Measurements from ENCODE around the gene MEGF11.

Gene MEGF11

DNA sequence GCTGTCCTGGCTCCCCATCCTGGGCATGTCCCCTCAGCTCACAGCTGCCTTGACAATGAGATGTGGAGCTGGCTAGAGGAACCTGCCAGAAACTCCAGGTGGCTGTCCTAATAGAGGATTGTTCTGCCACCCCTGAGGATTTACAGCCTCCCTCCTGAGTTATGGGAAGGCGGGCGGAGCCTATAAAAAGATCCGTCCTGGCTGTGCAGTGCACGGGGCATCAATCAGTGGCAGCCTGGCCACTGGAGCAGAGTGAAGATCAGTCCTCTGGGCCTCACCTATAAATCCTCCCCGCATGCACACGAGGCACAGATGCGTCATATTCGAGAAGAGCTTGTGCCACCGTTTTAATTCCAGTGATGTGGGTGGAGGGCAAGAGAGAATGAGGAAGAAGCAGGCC is 90.0 kb downstream of the MEGF11 start:
- H3K4me3 ChIP-seq (ENCODE audit: low read length) = no peak overlapping the region
- TF ChIP-seq CTCF (conservative IDR thresholded peaks at IDR 0.05; ENCODE audit: low read length) = no peak
- no peak for DNase-seq (ENCODE audit: low read depth)

GRCh38 chr15:66162286-66162685 is 91.3 kb downstream of the MEGF11 start:
- no peak overlapping the region for H3K4me3 ChIP-seq (ENCODE audit: low read length)
- TF ChIP-seq CTCF (conservative IDR thresholded peaks at IDR 0.05; ENCODE audit: low read length) = no peak
- no peak for DNase-seq (ENCODE audit: low read depth)

DNA sequence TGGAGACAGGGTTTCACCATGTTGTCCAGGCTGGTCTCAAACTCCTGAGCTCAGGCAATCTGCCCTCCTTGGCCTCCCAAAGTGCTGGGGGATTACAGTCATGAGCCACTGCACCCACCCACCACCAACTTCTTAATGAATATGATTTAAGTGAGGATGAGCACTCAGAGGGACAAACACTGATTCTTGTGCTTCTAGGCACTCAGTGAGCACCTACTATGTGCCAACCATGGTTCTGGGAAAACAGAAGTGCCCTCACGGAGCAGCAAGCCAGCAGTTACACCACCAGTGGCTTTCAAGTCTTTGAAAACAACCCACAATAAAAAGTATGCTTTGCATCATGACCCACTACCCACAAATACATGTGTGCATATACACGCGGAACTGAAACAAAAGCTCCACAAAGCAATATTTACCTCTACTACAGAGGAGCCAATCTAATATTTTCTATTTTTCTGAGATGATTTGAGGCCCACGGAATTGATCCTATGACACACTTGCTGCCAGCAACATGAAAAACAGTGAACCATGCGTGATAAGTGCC is 91.9 kb downstream of the MEGF11 start:
- DNase-seq (ENCODE audit: low read depth) = no peak
- H3K4me3 ChIP-seq (ENCODE audit: low read length) = no peak overlapping the region
- TF ChIP-seq CTCF (conservative IDR thresholded peaks at IDR 0.05; ENCODE audit: low read length) = no peak

- DNase-seq (ENCODE audit: low read depth) = no peak
- TF ChIP-seq CTCF (conservative IDR thresholded peaks at IDR 0.05; ENCODE audit: low read length) = no peak
- no peak overlapping the region for H3K4me3 ChIP-seq (ENCODE audit: low read length)
Observed at GRCh38 chr15:66161108-66161507, 92.4 kb downstream of the MEGF11 start.

GRCh38 chr15:66157507-66157906 is 96.0 kb downstream of the MEGF11 start:
- no peak overlapping the region for H3K4me3 ChIP-seq (ENCODE audit: low read length)
- no peak for TF ChIP-seq CTCF (conservative IDR thresholded peaks at IDR 0.05; ENCODE audit: low read length)
- DNase-seq (ENCODE audit: low read depth) = no peak

DNA sequence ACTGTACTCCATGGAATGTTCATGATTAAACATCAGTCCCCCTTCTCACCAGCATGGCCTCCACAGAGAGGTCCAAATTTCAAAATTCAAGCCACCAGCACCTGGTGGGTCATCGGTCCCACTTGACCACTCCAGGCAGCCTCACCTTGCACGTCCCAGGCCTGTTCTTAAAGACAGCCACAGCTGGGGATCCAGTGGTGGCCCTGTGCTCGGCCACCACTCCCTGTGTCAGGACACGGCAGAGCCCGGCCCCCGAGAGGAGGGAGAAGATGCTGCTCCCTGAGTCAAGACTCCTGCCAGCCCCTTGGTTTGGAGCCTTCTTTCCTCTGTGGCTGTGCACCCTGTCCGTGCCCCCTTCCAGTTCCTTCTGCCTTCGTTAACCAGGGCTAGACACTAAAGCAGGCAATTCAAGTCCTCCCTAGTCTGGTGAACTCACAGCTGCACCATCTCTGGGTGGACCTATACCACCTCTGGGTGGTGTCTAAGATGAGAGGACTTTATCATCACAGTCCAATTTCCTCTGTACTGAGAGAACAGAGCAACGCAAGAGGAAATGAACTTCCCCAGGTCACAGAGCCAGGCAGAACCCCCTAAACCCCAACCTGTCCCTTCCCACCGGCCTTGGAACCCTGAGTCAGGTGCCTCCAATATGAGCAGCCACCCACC is 97.1 kb downstream of the MEGF11 start:
- DNase-seq (ENCODE audit: low read depth) = no peak
- no peak overlapping the region for H3K4me3 ChIP-seq (ENCODE audit: low read length)
- TF ChIP-seq CTCF (conservative IDR thresholded peaks at IDR 0.05; ENCODE audit: low read length) = no peak

GRCh38 chr15:66155065-66155464 is 98.5 kb downstream of the MEGF11 start:
- H3K4me3 ChIP-seq (ENCODE audit: low read length) = no peak overlapping the region
- no peak for TF ChIP-seq CTCF (conservative IDR thresholded peaks at IDR 0.05; ENCODE audit: low read length)
- no peak for DNase-seq (ENCODE audit: low read depth)

All from AG10803 (cell line).